HepG2 (cell line): ENCODE results near the gene THSD4. TPM values are rescaled to one million over a fixed set of nuclear protein-coding genes. Genes with fewer than 3 reads are reported as not detected.

ENCODE experiments used
- ATAC-seq: fragments of 200-7000 bp; cut with Tn5 transposase; 3 replicates; pipeline ENCODE4 v1.9.1; 2020; ENCODE audit warnings: mild to moderate bottlenecking, moderate library complexity
- BruUV-seq: library from RNA; stranded (reverse); fragments of 400-500 nt; replicated peaks from 2 replicates; lab custom pipeline; 2021; lab: Mats Ljungman, UMichigan
- CTCF ChIA-PET: fragments of 300-600 bp; formaldehyde crosslinking; extraction: SDS; loops from one replicate; lab custom pipeline; 2021; ENCODE audit warnings: low total read pairs, inconsistent platforms, low intra/inter-chr PET ratio; lab: Yijun Ruan, JAX
- POLR2A ChIA-PET: fragments of 350-600 bp; sonication (Branson Sonifier 250); formaldehyde crosslinking; loops from one replicate; lab custom pipeline; 2020; ENCODE audit warnings: antibody characterized with exemption, inconsistent platforms; lab: Yijun Ruan, JAX
- DNase-seq: peaks from one replicate; pipeline ENCODE4 v3.0.0-alpha.2; 2015; ENCODE audit warnings: low spot score
- FAIRE-seq: peaks from 3 replicates; lab custom pipeline; 2011; peaks lifted over from hg19 to GRCh38; lab: Jason Lieb, UNC
- H2AFZ ChIP-seq: one replicate; pipeline ENCODE4 v1.6.1; 2011; ENCODE audit warnings: low read length, inconsistent platforms
- H3K27ac ChIP-seq: fragments of 300-600 bp; 3 replicates; pipeline ENCODE4 v1.8.0; 2011; ENCODE audit warnings: mixed run types, mild to moderate bottlenecking, mixed read lengths, low read length, inconsistent platforms; ENCODE audit not compliant: insufficient read depth; ENCODE audit errors: extremely low read length
- H3K27me3 ChIP-seq, 2 experiments: fragments of 200-600 bp in 1 of 2; 2 replicates in 1 of 2; 3 replicates in 1 of 2; pipeline versions ENCODE4 v1.6.0 to v1.8.0; 2011; ENCODE audit warnings: low read length in 2 of 2, mild to moderate bottlenecking in 2 of 2, moderate library complexity in 2 of 2, inconsistent platforms in 1 of 2; ENCODE audit not compliant: insufficient read depth in 2 of 2, control insufficient read depth in 1 of 2
- H3K36me3 ChIP-seq, 2 experiments: fragments of 200-600 bp in 1 of 2; replicated peaks in 1 of 2; 2 replicates in 1 of 2; 3 replicates in 1 of 2; pipeline versions ENCODE4 v1.5.1 to v1.8.0; 2011; ENCODE audit warnings: low read length in 2 of 2, inconsistent platforms in 1 of 2; ENCODE audit not compliant: insufficient read depth in 2 of 2, control insufficient read depth in 1 of 2
- H3K4me1 ChIP-seq: 2 replicates; pipeline ENCODE4 v1.5.1; 2012; ENCODE audit warnings: low read length, inconsistent platforms; ENCODE audit not compliant: insufficient read depth
- H3K4me2 ChIP-seq: 2 replicates; pipeline ENCODE4 v1.6.0; 2011; ENCODE audit warnings: low read depth, low read length, inconsistent platforms
- H3K4me3 ChIP-seq, 3 experiments: fragments of 200-600 bp in 1 of 3; sonication (generic), shearing (Covaris generic) in 1 of 3; replicated peaks in 1 of 3; 2 replicates each; pipeline ENCODE4 v1.5.1; 2011 to 2016; ENCODE audit warnings: low read length in 3 of 3, inconsistent platforms in 2 of 3, low read depth in 2 of 3, mild to moderate bottlenecking in 2 of 3, control low read depth in 1 of 3, mixed read lengths in 1 of 3; ENCODE audit not compliant: insufficient read depth in 1 of 3
- H3K79me2 ChIP-seq: one replicate; pipeline ENCODE4 v1.6.1; 2011; ENCODE audit warnings: low read length, inconsistent platforms; ENCODE audit not compliant: insufficient read depth
- H3K9ac ChIP-seq: 2 replicates; pipeline ENCODE4 v1.6.0; 2011; ENCODE audit warnings: mild to moderate bottlenecking, low read depth, low read length, inconsistent platforms; ENCODE audit not compliant: insufficient read depth
- H3K9me3 ChIP-seq: 2 replicates; pipeline ENCODE4 v1.5.1; 2012; ENCODE audit warnings: mild to moderate bottlenecking, low read length
- H4K20me1 ChIP-seq: 2 replicates; pipeline ENCODE4 v1.6.0; 2011; ENCODE audit warnings: inconsistent platforms, mild to moderate bottlenecking, low read length, moderate library complexity; ENCODE audit not compliant: insufficient read depth
- CENPX ChIP-seq: sonication (generic); formaldehyde crosslinking; IDR thresholded peaks from 2 replicates; pipeline ENCODE4 v1.9.0; 2021; ENCODE audit warnings: mild to moderate bottlenecking, missing genetic modification reagents, moderate library complexity
- FOXM1 ChIP-seq: sonication (generic); formaldehyde crosslinking; IDR thresholded peaks from 2 replicates; pipeline ENCODE4 v1.5.0; 2020; ENCODE audit warnings: missing genetic modification reagents
- HDAC1 ChIP-seq: sonication (generic); formaldehyde crosslinking; IDR thresholded peaks from 2 replicates; pipeline ENCODE4 v1.5.1; 2020; ENCODE audit warnings: mild to moderate bottlenecking, missing genetic modification reagents
- HOXA7 ChIP-seq: sonication (generic); formaldehyde crosslinking; IDR thresholded peaks from 2 replicates; pipeline ENCODE4 v1.8.1; 2022; ENCODE audit warnings: mild to moderate bottlenecking, missing genetic modification reagents, moderate library complexity
- MED8 ChIP-seq: sonication (generic); formaldehyde crosslinking; IDR thresholded peaks from 2 replicates; pipeline ENCODE4 v1.8.1; 2023; ENCODE audit warnings: mild to moderate bottlenecking, missing genetic modification reagents; ENCODE audit not compliant: insufficient replicate concordance
- NFE2L1 ChIP-seq: sonication (generic); formaldehyde crosslinking; IDR thresholded peaks from 2 replicates; pipeline ENCODE4 v1.4.0; 2020; ENCODE audit warnings: missing genetic modification reagents, mild to moderate bottlenecking, borderline replicate concordance
- NFYC ChIP-seq: IDR thresholded peaks from 2 replicates; pipeline ENCODE4 v1.6.1; 2016; ENCODE audit warnings: missing genetic modification reagents, missing compliant biosample characterization
- RAD21 ChIP-seq: fragments of 450-650 bp; formaldehyde crosslinking; IDR thresholded peaks from 2 replicates; pipeline ENCODE4 v1.5.0; 2020; ENCODE audit warnings: mild to moderate bottlenecking
- RAD51 ChIP-seq: fragments of 450-650 bp; IDR thresholded peaks from 2 replicates; pipeline ENCODE4 v1.6.1; 2016; ENCODE audit warnings: borderline replicate concordance
- SMAD3 ChIP-seq: sonication (generic); formaldehyde crosslinking; IDR thresholded peaks from 2 replicates; pipeline ENCODE4 v1.4.0; 2020; ENCODE audit warnings: missing genetic modification reagents
- SSRP1 ChIP-seq: IDR thresholded peaks from 2 replicates; pipeline ENCODE4 v1.6.1; 2016; ENCODE audit warnings: control low read depth
- ZSCAN31 ChIP-seq: sonication (generic); formaldehyde crosslinking; IDR thresholded peaks from 2 replicates; pipeline ENCODE4 v1.5.0; 2020; ENCODE audit warnings: low read depth, mild to moderate bottlenecking, missing genetic modification reagents
- WGBS: methylation state at CpG from one replicate; pipeline ENCODE4 v1.1.6; 2017; ENCODE audit warnings: low lambda C conversion rate; 5-methylcytosine and 5-hydroxymethylcytosine counted together
- in situ Hi-C: cut with HindIII; loops from 2 replicates; pipeline ENCODE4 v1.10.0; 2017; ENCODE audit warnings: low pct_unique_long_range_greater_than_20kb; ENCODE audit not compliant: extremely low pct_ligation_motif_present
- intact Hi-C: fragments of 100-400 bp; cut with micrococcal nuclease; formaldehyde crosslinking; loops from one replicate; pipeline ENCODE4 v1.10.0; 2022; ENCODE audit not compliant: unreplicated experiment
- polyA plus RNA-seq, 8 experiments: library from polyadenylated mRNA; depleted of rRNA in 3 of 8; stranded (reverse) in 7 of 8; unstranded in 1 of 8; fragments of >200 nt; fragmentation: Illumina TruSeq in 4 of 8; extraction: Trizol in 4 of 8; gene quantifications; 2 replicates each; pipeline versions ENCODE4 v1.2.1 to v1.2.3, GENCODE V29; 2011 to 2016; ENCODE audit warnings: low read depth in 4 of 8, missing spikeins in 1 of 8, mixed read lengths in 1 of 8; ENCODE audit not compliant: insufficient read depth in 1 of 8
- total RNA-seq, 5 experiments: library from RNA; depleted of rRNA; stranded (reverse); fragments of >200 nt; fragmentation: Illumina TruSeq; extraction: Trizol; gene quantifications; 2 replicates each; pipeline ENCODE4 v1.2.3, GENCODE V29; 2016; ENCODE audit warnings: low read depth in 1 of 5
- TF ChIP-seq, protein P1 (sequence below): sonication (generic); formaldehyde crosslinking; IDR thresholded peaks from 2 replicates; pipeline ENCODE4 v1.8.1; 2022; ENCODE audit warnings: mild to moderate bottlenecking, missing genetic modification reagents
- TF ChIP-seq, protein P2 (sequence below): sonication (generic); formaldehyde crosslinking; conservative IDR thresholded peaks from 2 replicates; pipeline ENCODE4 v1.4.0; 2020; ENCODE audit warnings: missing genetic modification reagents
- TF ChIP-seq, protein P3 (sequence below): IDR thresholded peaks from 2 replicates; pipeline ENCODE4 v1.6.1; 2016; ENCODE audit warnings: missing genetic modification reagents, missing compliant biosample characterization
- TF ChIP-seq, protein P4 (sequence below): sonication (generic); formaldehyde crosslinking; IDR thresholded peaks from 2 replicates; pipeline ENCODE4 v1.4.0; 2020; ENCODE audit warnings: missing genetic modification reagents
- TF ChIP-seq, protein P5 (sequence below): sonication (generic); formaldehyde crosslinking; IDR thresholded peaks from 2 replicates; pipeline ENCODE4 v1.8.1; 2023; ENCODE audit warnings: mild to moderate bottlenecking, missing genetic modification reagents
- TF ChIP-seq, protein P6 (sequence below): IDR thresholded peaks from 2 replicates; pipeline ENCODE4 v1.6.1; 2012; ENCODE audit warnings: low read length, improper control_type of control experiment

The THSD4 gene
- total and polyA plus RNA-seq, 2 of the 13 experiments (the other 11 are each of a cell fraction or from before 2014, with no cell fraction given): 0.07 to 0.21 TPM

DNA sequence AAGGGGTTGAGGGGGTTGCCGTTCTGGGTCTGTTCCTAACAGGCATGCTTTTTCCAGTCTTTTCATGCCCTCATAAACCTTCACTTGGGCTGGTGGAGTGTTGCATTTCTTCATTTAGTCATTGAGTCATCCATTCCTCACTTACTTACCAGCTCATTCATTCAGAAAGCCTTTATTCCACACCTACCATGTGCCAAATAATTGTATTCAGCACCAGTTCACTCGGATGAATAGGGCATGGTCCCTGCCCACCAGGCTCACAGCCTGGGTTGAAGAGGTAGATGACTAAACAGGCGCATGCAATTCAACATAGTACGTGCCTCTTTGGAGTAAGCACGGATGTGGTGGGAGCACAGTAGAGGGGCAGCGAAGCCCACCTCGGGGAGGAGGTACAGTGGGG lies 35.1 kb upstream of the THSD4 start:
- intact Hi-C loops (no loop called here), in situ Hi-C loops (no loop called here)
- no TSS peak for BruUV-seq
- Histone ChIP-seq H3K27me3 (no peaks in the 10 kb centered on the region; a peak in 1 of 5 replicates), H3K79me2 (no peaks in the 10 kb centered on the region), H3K27ac (no peak overlapping the region), H3K4me3 (no peak overlapping the region), H3K36me3 (no peaks in the 10 kb centered on the region), H3K4me1 (no peaks in the 10 kb centered on the region), H3K9me3 (no peaks in the 10 kb centered on the region), H2AFZ (no peak overlapping the region), H3K9ac (no peak overlapping the region), H3K4me2 (no peak overlapping the region), H4K20me1 (no peaks in the 10 kb centered on the region)
- DNase-seq (no peak), FAIRE-seq (no peak), ATAC-seq (no peak)
- WGBS: 30% methylated on average over 7 of the region's 7 CpGs
- CTCF ChIA-PET: no interaction called here
- POLR2A ChIA-PET: no interaction called here
- TF ChIP-seq, protein P1, sequence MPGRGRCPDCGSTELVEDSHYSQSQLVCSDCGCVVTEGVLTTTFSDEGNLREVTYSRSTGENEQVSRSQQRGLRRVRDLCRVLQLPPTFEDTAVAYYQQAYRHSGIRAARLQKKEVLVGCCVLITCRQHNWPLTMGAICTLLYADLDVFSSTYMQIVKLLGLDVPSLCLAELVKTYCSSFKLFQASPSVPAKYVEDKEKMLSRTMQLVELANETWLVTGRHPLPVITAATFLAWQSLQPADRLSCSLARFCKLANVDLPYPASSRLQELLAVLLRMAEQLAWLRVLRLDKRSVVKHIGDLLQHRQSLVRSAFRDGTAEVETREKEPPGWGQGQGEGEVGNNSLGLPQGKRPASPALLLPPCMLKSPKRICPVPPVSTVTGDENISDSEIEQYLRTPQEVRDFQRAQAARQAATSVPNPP (CRISPR knock-in tag): no peak
- TF ChIP-seq SSRP1 (CRISPR knock-in tag) (no peak), MED8 (no peak), RAD51 (no peak), SMAD3 (CRISPR knock-in tag) (no peak), NFE2L1 (CRISPR knock-in tag) (no peak), ZSCAN31 (CRISPR knock-in tag) (no peak), FOXM1 (CRISPR knock-in tag) (no peak), HOXA7 (CRISPR knock-in tag) (no peak), RAD21 (CRISPR knock-in tag) (no peak), CENPX (CRISPR knock-in tag) (no peak), NFYC (CRISPR knock-in tag) (no peak), HDAC1 (CRISPR knock-in tag) (no peak)
- TF ChIP-seq, protein P2, sequence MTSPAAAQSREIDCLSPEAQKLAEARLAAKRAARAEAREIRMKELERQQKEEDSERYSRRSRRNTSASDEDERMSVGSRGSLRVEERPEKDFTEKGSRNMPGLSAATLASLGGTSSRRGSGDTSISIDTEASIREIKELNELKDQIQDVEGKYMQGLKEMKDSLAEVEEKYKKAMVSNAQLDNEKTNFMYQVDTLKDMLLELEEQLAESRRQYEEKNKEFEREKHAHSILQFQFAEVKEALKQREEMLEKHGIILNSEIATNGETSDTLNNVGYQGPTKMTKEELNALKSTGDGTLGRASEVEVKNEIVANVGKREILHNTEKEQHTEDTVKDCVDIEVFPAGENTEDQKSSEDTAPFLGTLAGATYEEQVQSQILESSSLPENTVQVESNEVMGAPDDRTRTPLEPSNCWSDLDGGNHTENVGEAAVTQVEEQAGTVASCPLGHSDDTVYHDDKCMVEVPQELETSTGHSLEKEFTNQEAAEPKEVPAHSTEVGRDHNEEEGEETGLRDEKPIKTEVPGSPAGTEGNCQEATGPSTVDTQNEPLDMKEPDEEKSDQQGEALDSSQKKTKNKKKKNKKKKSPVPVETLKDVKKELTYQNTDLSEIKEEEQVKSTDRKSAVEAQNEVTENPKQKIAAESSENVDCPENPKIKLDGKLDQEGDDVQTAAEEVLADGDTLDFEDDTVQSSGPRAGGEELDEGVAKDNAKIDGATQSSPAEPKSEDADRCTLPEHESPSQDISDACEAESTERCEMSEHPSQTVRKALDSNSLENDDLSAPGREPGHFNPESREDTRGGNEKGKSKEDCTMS (CRISPR knock-in tag): no peak
- TF ChIP-seq, protein P3, sequence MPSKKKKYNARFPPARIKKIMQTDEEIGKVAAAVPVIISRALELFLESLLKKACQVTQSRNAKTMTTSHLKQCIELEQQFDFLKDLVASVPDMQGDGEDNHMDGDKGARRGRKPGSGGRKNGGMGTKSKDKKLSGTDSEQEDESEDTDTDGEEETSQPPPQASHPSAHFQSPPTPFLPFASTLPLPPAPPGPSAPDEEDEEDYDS: no peak
- TF ChIP-seq, protein P4, sequence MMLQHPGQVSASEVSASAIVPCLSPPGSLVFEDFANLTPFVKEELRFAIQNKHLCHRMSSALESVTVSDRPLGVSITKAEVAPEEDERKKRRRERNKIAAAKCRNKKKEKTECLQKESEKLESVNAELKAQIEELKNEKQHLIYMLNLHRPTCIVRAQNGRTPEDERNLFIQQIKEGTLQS (CRISPR knock-in tag): no peak
- TF ChIP-seq, protein P5, sequence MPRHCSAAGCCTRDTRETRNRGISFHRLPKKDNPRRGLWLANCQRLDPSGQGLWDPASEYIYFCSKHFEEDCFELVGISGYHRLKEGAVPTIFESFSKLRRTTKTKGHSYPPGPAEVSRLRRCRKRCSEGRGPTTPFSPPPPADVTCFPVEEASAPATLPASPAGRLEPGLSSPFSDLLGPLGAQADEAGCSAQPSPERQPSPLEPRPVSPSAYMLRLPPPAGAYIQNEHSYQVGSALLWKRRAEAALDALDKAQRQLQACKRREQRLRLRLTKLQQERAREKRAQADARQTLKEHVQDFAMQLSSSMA (CRISPR knock-in tag): no peak
- TF ChIP-seq, protein P6, sequence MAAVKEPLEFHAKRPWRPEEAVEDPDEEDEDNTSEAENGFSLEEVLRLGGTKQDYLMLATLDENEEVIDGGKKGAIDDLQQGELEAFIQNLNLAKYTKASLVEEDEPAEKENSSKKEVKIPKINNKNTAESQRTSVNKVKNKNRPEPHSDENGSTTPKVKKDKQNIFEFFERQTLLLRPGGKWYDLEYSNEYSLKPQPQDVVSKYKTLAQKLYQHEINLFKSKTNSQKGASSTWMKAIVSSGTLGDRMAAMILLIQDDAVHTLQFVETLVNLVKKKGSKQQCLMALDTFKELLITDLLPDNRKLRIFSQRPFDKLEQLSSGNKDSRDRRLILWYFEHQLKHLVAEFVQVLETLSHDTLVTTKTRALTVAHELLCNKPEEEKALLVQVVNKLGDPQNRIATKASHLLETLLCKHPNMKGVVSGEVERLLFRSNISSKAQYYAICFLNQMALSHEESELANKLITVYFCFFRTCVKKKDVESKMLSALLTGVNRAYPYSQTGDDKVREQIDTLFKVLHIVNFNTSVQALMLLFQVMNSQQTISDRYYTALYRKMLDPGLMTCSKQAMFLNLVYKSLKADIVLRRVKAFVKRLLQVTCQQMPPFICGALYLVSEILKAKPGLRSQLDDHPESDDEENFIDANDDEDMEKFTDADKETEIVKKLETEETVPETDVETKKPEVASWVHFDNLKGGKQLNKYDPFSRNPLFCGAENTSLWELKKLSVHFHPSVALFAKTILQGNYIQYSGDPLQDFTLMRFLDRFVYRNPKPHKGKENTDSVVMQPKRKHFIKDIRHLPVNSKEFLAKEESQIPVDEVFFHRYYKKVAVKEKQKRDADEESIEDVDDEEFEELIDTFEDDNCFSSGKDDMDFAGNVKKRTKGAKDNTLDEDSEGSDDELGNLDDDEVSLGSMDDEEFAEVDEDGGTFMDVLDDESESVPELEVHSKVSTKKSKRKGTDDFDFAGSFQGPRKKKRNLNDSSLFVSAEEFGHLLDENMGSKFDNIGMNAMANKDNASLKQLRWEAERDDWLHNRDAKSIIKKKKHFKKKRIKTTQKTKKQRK: no peak
